GM21576 (cell line): ENCODE measurements around the gene RBMS2.
"Not testable (repeated sequence)": the region's sequence is repeated elsewhere in the genome, so short reads cannot be mapped to it uniquely, and the experiment has no call there.

Source experiments
- ATAC-seq: cut with Tn5 transposase; IDR thresholded peaks from one replicate; pipeline ENCODE4 v1.9.1; 2021; ENCODE audit warnings: mild to moderate bottlenecking, moderate library complexity; ENCODE audit not compliant: unreplicated experiment

RBMS2 gene

DNA sequence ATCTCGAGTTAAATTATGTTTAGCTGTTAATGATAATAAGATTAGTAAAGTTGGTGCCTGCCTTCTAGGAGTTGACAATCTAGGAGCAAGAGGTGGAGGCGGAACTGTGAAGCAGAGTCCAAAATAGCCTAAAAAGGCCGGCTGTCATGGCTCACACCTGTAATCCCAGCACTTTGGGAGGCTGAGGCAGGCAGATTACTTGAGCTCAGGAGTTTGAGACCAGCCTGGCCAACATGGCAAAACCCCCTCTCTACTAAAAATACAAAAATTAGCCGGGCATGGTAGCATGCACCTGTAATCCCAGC is 7.7 kb upstream of the RBMS2 start:
- not testable (repeated sequence) for ATAC-seq

DNA sequence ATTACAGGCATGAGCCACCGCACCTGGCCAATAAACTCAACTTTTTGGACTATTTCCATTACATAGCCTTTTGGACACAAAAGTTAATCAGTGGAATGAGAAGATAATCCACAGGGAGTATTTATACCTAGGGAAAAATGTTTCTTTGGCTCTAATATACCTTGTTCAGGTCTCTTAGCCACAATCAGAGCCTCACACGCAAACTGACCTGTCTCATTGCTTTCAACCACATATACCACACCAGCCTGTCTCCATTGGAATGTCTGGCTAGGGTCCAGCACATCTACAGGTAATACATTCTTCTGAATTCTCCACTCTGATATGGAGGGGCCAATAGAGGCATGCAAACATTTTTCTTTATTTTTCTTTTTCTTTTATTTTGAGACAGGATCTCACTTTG is 3.8 kb upstream of the RBMS2 start:
- ATAC-seq, result no peak

DNA sequence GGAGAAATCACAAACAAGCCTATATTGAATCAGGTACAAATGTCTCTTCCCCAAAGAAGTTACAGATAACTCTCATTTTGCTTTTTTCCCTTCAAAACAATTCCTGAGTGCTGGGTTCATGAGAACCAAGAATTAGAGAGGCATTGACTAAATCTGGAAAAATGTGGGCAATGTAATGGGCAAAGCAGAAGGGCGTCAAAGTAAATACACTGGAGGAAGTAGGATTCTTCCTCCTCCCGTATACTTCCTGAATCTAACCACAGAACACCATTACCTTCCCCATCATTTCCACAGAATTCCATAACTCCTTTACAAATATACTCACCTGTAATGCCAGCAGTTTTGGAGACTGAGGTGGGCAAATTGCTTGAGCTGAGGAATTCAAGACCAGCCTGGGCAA is 3.0 kb upstream of the RBMS2 start:
- ATAC-seq, result no peak

DNA sequence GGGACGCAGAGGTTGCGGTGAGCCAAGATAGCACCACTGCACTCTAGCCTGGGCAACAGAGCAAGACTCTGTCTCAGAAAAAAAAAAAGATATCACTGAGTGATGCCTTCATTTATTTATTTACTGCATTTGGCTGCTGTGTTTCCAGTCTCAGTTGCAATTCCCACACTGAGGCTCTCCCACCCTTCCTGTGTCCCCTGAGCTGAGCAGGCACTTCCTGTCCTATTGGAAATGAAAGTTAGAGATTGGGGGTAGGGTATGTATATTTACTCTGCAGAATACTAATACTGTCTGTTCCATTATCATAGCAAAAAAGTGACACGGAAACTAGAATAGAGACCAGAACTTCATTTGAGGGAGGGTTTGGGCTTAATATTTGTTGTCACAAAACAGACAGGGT is 1.6 kb upstream of the RBMS2 start:
- no peak for ATAC-seq

GRCh38 chr12:56520506-56520905 is 1.1 kb upstream of the RBMS2 start:
- no peak for ATAC-seq

DNA sequence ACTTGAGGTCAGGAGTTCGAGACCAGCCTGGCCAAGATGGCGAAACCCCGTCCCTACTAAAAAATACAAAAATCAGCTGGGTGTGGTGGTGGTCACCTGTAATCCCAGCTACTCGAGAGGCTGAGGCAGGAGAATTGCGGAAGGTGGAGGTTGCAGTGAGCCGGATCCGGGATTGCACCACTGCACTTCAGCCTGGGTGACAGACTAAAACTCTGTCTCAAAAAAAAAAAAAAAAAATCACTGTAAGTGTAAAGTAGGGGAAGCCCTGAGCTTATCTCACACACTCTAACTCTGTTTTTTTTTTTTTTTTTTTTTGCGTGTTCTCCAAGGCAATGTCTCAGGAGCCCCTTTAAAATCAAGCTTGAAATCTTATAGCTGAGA is 421 bp upstream of the RBMS2 start:
- ATAC-seq, result no peak

- no peak for ATAC-seq
These were observed 982 bp downstream of the RBMS2 start for GRCh38 chr12:56522411-56523193.

- ATAC-seq, result no peak
These were observed 7.2 kb downstream of the RBMS2 start for GRCh38 chr12:56528846-56529245.

GRCh38 chr12:56529656-56530055 is 8.0 kb downstream of the RBMS2 start:
- ATAC-seq, result no peak

GRCh38 chr12:56530390-56531055 is 8.9 kb downstream of the RBMS2 start:
- no peak for ATAC-seq

DNA sequence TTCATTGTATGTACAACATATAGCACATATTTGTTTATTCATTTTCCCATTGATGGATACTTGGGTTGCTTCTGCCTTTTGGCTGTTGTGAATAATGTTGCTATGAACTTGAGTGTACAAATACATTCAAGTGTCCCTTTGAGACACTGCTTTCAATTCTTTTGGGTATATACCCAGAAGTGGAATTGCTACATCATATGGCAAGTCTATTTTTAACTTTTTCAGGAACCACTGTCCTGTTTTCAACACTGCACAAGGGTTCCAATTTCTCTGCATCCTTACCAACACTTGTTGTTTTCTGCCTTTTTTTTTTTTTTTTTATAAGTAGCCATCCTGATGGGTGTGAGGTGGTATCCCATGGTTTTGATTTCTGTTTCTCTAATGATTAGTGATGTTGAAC is 15.9 kb downstream of the RBMS2 start:
- ATAC-seq, result no peak

DNA sequence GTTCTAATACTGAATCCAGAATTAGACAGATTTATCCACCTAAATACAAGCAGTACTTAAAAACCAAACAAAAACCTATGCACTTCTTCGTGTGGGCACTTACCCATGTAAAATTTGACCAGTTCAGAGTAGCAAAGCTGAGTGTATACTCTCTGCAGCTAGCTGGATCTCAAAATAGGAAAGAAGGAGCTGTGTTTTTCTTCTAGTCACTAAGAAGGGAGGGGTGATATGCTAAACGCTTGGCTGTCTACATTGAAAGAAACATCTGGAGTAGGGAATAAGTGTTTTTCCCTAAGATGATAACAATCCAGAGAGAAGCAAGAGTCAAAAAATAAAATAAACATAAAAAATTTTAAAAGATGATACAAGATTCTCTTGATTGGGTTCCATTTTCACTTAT is 20.0 kb downstream of the RBMS2 start:
- ATAC-seq, result no peak

GRCh38 chr12:56542164-56542563 is 20.5 kb downstream of the RBMS2 start:
- no peak for ATAC-seq

GRCh38 chr12:56545023-56545604 is 23.5 kb downstream of the RBMS2 start:
- ATAC-seq, result no peak

GRCh38 chr12:56546680-56547079 is 25.1 kb downstream of the RBMS2 start:
- no peak for ATAC-seq

- ATAC-seq, result no peak
These were observed 29.4 kb downstream of the RBMS2 start for GRCh38 chr12:56551070-56551469.

DNA sequence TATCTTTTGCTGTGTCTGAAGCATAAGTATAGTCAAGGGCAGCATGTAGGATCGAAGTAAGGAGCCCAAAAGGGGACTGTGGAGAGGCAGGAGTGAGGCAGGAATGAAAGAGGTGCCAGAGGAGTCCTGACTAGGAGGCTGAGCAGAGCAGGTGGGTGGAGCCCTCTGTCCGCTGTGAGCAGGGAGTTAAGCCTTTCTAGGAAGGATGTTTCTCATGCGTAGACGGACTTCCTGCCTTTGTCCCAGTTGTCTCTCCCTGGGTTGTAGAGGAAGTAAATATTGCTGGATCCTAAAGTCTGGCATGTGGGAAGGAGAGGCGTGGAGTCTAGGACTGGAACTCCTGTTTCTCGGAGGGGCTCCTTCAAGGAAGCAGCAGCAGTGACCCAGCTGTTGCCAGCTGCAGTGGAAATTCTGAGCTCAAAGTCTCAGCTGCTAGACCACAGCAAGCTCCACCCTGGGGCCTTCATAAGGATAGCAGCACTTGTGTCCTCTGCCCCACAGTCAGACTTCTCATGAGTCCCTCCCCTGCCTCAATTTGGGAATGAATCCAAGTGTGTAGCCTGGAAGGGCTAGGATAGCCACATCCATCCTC is 44.0 kb downstream of the RBMS2 start:
- peak; percentile 73 for ATAC-seq

DNA sequence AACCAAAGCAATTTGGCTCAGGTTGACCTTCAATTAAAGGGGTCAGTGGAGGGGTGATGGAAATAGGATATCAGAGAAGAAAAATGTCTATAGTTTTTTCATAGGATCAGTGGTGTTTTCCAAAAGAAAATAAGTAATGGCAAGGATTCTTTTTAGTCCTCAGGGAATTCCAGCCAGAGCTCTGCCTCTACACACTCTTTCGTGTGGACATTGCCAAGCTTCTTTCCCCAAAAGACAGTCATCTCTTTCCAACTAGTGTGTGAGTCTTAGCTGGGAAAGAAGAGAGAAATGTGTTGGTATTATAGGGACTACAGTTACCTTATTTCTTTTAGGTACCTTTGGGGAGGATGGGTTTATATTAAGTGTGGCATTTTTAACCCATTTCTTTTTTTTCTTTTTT is 46.5 kb downstream of the RBMS2 start:
- ATAC-seq, result no peak

- no peak for ATAC-seq
These were observed 49.5 kb downstream of the RBMS2 start for GRCh38 chr12:56571121-56571520.

GRCh38 chr12:56572288-56572687 is 50.7 kb downstream of the RBMS2 start:
- ATAC-seq, result no peak

DNA sequence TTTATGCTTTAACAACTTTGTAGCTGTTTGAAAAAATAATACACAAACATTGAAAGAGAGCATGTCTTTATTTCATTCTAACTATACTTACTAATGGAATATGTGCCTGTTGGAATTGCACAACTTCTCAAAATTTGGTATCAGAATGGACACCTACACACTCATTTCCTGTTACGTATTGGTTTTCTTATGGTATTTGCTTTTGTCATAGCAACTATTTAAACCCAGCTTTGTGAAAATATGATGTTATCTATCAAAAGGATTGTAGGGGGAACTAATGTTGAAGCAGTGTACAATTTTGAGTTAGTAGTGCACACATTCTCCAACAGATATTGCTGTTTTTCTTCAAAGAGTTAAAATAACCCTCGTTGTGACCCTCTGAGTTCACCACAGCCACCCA is 52.6 kb downstream of the RBMS2 start:
- ATAC-seq, result no peak

GRCh38 chr12:56577248-56577647 is 55.6 kb downstream of the RBMS2 start:
- not testable (repeated sequence) for ATAC-seq
